ENCODE measurements around the gene ATP5ME.
"Not testable (repeated sequence)": the region's sequence is repeated elsewhere in the genome, so short reads cannot be mapped to it uniquely, and the experiment has no call there.

The ATP5ME gene

DNA sequence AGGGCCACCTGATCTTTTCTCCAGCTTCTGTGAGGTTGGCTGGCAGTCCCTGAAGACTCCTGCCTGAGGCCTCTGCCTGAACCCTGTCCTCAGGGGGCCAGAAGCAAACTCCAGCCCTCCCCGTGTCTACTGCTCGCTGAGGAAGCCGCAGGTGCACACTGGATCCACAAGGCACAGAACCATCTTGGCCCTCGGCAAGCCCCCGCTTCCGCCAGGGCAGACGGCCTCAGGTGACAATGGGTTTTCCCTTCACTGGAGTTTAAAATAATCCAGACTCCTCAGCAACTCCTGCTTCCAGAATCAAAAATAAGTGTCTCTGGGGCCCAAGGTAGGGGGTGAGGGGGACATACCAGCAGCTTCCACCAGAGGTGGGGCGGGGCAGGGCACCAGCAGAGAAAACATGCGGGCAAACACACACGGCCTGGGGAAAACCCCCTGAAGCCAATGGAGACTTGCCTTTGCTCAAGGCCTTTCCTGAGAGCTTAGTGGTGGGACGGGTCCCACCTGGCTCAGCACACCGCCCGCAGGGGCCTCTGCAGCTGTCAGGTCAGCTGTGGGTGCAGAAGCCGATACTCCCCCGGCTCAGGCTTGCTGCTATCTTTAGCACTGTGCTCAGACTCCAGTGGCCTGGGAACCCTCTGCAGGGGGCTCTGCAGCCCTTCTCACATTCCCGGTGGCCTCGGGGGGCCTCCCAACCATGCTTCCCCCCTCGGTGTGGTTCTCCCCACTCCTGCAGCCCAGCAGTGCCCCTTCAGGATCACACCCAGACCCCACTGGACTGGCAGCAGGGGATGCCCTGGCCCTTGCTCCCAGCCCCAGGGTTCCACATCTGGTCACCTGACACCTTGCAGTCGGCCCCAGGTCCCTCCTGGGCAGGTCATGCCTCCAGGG is 2.1 kb upstream of the ATP5ME start:
- FAIRE-seq (no peak), DNase-seq (ENCODE audit: insufficient read length, low spot score) (no peak)
- no peak for TF ChIP-seq POLR2A (IDR thresholded peaks at IDR 0.05; ENCODE audit: low read depth, low read length)

DNA sequence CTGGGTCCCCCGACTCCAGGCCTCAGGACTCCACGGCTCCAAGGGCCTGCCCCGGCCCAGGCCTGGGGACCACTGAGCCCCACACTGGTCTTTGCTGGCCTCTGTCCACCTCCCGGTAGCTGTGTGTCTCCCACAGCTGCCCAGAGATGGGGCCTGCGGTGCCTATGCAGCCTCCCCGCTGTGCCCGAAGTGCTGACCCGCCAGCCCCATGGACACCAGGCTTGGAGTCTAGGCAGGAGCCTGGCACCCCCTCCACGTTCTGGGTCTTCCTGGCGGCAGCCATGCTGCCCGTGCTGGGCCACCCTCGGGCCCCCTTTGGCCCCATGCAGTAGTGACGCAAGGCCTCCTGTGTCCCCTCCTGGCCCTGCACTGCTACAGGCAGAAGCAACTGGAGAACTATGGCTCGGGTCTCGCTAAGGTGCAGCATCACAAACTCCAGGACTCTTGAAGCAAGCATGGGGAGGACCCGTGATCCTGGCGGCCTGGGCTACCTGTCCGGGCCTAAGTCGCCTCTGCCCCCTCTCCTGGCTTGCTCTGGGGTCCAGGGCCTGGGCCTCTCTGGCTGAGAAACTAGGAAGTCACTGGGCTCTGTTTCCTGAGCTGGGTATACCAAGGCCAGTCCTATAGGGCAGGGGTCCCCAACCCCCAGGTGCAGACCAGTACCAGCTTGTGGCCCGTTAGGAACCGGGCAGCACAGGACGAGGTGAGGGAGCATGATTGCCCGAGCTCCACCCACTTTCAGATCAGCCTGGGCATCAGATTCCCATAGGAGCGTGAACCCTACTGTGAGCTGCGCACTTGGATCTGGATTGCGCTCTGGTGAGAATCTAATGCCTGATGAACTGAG is 1.2 kb upstream of the ATP5ME start:
- no peak for TF ChIP-seq POLR2A (IDR thresholded peaks at IDR 0.05; ENCODE audit: low read depth, low read length)
- DNase-seq (ENCODE audit: insufficient read length, low spot score) = no peak
- no peak for FAIRE-seq

DNA sequence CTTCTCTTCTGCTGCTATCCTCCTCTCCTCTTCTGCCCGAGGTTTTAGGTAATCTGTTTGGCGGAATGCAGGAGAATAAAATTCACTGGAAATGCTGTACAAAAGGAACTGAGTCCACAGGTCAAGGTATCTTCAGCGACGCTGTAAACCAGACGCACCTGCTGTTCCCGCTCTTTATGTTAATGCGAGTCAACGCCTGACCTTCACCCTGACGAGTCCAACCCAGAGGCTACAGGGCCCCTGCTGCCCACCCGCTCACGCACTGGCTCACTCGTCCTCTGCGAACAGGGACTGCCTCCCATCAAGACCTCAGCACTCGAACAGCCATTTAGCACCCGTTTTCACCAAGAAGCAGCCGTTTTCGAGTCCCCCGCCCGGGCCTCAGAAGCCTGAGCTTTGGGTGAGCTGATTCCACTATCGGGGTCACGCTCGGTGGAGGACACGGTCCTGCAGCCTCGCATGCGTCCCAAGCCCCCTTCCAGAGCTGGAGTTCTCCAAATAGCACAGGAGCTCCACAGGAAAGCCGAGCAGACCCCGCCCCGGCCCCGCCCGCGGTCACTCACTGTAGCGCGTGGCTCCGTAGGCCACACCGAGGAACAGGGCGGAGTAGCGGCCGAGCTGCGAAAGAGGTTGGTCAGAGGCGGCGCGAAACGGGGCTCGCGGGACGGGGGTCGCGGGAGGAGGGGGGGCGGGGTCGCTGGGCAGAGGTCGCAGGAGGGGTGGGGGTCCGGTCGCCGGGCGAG is 556 bp downstream of the ATP5ME start:
- DNase-seq (ENCODE audit: insufficient read length, low spot score) (no peak), FAIRE-seq (no peak)
- TF ChIP-seq POLR2A (IDR thresholded peaks at IDR 0.05; ENCODE audit: low read depth, low read length) = no peak

DNA sequence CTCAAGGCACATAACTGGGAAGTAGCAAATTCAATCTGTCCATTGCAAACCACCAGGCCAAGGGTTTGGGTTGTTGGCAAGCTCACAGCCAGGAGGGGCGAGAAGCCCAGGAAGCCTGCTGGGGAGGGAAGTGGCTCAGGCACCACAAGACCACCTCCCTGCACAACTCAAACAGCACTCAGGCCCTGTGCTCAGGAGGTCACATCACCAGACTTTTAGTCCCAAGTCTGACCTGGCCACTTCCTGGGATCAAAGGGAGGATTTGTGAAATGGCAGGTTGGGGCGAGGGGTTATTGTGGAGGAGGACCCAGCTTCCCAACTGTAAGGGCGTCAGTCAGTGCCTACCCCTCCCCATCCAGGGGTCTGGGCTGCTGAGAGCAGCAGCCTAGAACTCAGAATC is 2.3 kb downstream of the ATP5ME start:
- FAIRE-seq = no peak
- no peak for TF ChIP-seq POLR2A (IDR thresholded peaks at IDR 0.05; ENCODE audit: low read depth, low read length)
- no peak for DNase-seq (ENCODE audit: insufficient read length, low spot score)

GRCh38 chr4:669806-670559 is 4.1 kb downstream of the ATP5ME start:
- FAIRE-seq; DNase-seq (ENCODE audit: insufficient read length, low spot score): not testable (repeated sequence)

- DNase-seq (ENCODE audit: insufficient read length, low spot score); FAIRE-seq: not testable (repeated sequence)
Measured at GRCh38 chr4:668219-668618, 5.9 kb downstream of the ATP5ME start.

DNA sequence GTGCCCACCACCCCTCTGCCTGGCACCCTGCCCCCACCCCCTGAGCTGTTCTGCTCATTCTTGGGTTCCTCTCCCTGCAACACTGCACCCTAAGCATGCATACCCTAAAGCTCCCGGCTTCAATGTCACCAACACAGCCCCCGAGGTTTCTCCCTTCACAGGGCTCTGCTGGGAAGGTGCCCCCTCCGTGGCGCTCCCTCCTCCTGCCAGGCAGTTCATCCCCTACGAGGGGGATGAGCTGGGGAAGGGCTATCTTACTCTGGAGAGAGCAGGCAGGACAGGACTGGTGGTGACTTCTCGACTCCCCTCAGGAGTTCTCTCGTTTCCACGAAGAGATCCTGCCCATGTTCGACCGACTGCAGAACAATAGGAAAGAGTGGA is 6.5 kb downstream of the ATP5ME start:
- FAIRE-seq (no peak), DNase-seq (ENCODE audit: insufficient read length, low spot score) (no peak)
- no peak for TF ChIP-seq POLR2A (IDR thresholded peaks at IDR 0.05; ENCODE audit: low read depth, low read length)

- no peak for DNase-seq (ENCODE audit: insufficient read length, low spot score)
- FAIRE-seq = no peak
- TF ChIP-seq POLR2A (IDR thresholded peaks at IDR 0.05; ENCODE audit: low read depth, low read length) = no peak
Measured at GRCh38 chr4:666822-667544, 7.1 kb downstream of the ATP5ME start.

- no peak for TF ChIP-seq POLR2A (IDR thresholded peaks at IDR 0.05; ENCODE audit: low read depth, low read length)
- FAIRE-seq (no peak), DNase-seq (ENCODE audit: insufficient read length, low spot score) (no peak)
Measured at GRCh38 chr4:666436-666810, 7.7 kb downstream of the ATP5ME start.

DNA sequence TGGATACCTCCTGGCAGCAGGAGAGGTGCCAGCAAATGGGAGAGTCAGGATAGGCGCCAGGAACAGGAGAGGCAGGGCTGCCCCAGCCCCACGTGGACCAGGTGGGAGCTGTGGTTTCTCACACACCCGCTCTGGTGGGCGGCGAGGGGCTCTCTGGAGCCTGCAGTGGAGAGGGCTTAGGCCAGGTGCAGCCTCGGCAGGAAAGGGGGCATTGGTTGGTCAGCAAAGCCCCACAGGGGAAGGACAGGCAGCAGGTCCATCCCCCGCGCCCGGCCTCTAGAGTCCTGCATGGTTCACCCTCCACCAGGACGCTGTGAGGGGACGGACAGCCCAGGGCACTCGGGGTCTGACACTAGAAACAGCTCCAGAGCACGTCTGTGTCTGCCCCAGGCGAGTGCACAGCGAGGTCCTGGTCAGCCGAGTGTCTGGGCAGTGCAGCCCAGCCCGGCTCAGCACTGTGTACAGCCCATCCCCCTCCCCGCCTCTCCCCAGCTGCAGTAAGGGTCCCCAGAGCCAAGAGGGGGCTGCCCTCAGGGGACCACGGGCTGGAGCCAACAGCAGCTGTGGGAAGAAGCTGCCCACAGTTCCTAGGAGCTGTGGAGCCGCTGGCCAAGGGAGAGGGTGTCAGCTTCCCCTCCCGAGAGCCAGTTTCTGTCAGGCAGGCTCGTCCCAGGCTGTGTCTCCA is 8.2 kb downstream of the ATP5ME start:
- no peak for FAIRE-seq
- no peak for TF ChIP-seq POLR2A (IDR thresholded peaks at IDR 0.05; ENCODE audit: low read depth, low read length)
- DNase-seq (ENCODE audit: insufficient read length, low spot score) = no peak

GRCh38 chr4:665381-665750 is 8.7 kb downstream of the ATP5ME start:
- TF ChIP-seq POLR2A (IDR thresholded peaks at IDR 0.05; ENCODE audit: low read depth, low read length) = no peak
- no peak for DNase-seq (ENCODE audit: insufficient read length, low spot score)
- no peak for FAIRE-seq

DNA sequence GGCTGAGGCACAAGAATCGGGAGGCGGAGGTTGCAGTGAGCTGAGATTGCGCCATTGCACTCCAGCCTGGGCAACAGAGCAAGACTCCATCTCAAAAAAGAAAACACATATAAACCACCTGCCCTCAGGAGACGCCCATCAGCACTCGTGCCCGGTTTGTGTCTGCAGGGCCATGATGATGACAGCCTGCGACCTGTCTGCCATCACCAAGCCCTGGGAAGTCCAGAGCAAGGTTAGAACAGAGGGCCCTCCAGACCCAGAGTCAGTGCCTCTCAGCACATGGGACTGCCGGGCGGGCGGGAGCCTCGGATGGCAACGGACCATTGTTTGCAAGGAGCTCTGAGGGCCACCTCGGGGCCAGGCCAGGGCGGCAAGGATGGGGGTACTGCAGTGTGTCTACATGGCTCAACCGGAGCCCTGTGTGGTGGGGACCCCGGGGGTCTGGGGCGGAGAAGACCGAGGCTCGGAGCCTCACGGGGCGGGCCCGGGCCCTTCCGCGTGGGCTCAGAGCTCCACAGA is 9.3 kb downstream of the ATP5ME start:
- FAIRE-seq = no peak
- no peak for TF ChIP-seq POLR2A (IDR thresholded peaks at IDR 0.05; ENCODE audit: low read depth, low read length)

More for the DNA sequence above, 9.3 kb downstream of the ATP5ME start:
- no peak for DNase-seq (ENCODE audit: insufficient read length, low spot score)

Data from H54 (cell line).